Measurements from ENCODE around the gene EXOSC5.

Gene EXOSC5

DNA sequence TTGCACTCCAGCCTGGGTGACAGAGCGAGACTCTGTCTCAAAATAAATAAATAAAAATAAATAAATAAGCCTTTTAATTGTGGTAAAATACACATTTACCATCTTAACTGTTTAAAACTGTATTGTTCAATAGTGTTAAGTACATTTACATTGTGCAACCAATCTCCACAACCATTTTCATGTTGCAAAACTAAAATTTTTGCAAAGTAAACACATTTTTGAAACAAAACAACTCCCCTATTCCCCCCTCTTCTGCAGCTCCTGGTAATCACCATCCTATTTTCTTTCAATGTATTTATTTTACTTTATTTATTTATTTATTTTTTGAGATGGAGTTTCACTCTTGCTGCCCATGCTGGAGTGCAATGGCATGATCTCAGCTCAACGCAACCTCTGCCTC, 27.4 kb downstream of the EXOSC5 start:
- no peak for DNase-seq (ENCODE audit: low read depth in 2 of 2)
- TF ChIP-seq CTCF (IDR thresholded peaks at IDR 0.05; ENCODE audit: low read depth, low read length): no peak
- H3K4me3 ChIP-seq (replicated peaks in 1 of 2; ENCODE audit: low read depth in 2 of 2, low read length in 2 of 2): no peak overlapping the region

GRCh38 chr19:41367848-41368301, 29.3 kb downstream of the EXOSC5 start:
- DNase-seq (ENCODE audit: low read depth in 2 of 2): peak; percentile 90 to 92
- no peak overlapping the region for H3K4me3 ChIP-seq (replicated peaks in 1 of 2; ENCODE audit: low read depth in 2 of 2, low read length in 2 of 2)
- no peak for TF ChIP-seq CTCF (IDR thresholded peaks at IDR 0.05; ENCODE audit: low read depth, low read length)

- H3K4me3 ChIP-seq (replicated peaks in 1 of 2; ENCODE audit: low read depth in 2 of 2, low read length in 2 of 2): no peak overlapping the region
- TF ChIP-seq CTCF (IDR thresholded peaks at IDR 0.05; ENCODE audit: low read depth, low read length): peak; percentile 14
- no peak for DNase-seq (ENCODE audit: low read depth in 2 of 2)
These were observed 31.1 kb downstream of the EXOSC5 start for GRCh38 chr19:41366089-41366488.

DNA sequence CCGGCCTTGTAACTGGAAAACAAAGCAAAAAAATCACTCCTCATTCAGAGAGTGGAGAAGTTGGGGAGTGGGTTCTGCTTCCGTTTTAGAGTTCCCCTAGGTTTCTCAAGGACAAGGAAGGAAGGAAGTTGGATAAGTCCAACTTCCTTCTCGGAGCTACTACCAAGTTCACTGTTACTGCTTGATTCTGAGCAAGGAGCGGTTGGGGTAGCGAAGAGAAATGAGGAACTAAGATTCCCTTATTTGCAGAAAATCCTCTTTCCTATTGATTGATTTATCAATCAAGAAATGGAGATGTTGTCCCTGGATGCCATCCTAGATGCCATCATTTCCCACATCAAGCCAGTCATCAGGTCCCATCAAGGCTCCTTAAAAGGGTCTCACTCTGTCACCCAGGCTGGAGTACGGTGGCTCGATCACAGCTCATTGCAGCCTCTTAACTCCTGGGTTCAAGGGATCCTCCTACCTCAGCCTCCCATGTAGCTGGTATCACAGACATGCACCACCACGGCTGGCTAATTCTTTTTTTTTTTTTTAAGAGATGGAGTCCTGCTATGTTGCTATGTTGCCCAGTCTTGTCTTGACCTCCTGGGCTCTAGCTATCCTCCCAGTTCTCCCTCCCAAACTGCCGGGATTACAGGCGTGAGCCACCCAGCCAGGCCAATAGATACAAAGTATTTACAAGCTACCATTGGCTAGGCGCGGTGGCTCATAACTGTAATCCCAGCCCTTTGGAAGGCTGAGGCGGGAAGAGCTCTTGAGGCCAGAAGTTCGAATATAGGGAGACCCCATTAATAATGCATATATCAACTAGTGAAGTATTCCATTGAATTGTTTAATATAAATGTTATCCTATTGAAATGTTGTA, 32.4 kb downstream of the EXOSC5 start:
- no peak for TF ChIP-seq CTCF (IDR thresholded peaks at IDR 0.05; ENCODE audit: low read depth, low read length)
- H3K4me3 ChIP-seq (replicated peaks in 1 of 2; ENCODE audit: low read depth in 2 of 2, low read length in 2 of 2): peak overlapping the region; percentile 75 to 91
- DNase-seq (ENCODE audit: low read depth in 2 of 2): no peak

GRCh38 chr19:41363753-41364523, 33.2 kb downstream of the EXOSC5 start, which contains the start of gene B9D2:
Gene B9D2 (minus strand): TSS chr19:41364149. CDS start chr19:41363519, 630 bp downstream.
- H3K4me3 ChIP-seq (replicated peaks in 1 of 2; ENCODE audit: low read depth in 2 of 2, low read length in 2 of 2): peak within 1 kb of the TSS; percentile 75 to 91
- no peak for TF ChIP-seq CTCF (IDR thresholded peaks at IDR 0.05; ENCODE audit: low read depth, low read length)
- DNase-seq (ENCODE audit: low read depth in 2 of 2): peak; percentile 99

DNA sequence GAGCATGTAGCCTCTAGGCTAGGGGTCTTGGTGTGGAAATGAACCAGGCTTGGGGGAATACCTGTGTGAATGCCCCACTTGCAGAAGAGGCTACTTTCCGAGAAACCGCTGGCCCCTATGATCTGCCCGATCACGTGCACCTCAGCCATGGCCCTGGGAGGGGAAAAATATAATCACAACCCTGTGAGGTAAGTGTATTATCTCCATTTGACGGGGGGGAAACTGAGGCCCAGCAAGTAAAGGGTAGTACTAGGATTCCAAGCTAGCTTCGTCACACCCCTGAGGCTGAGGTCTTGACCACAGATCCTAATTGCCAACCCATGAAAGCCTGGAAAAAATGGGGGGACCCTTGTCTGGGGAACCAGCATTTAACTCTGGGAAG, 33.8 kb downstream of the EXOSC5 start:
- TF ChIP-seq CTCF (IDR thresholded peaks at IDR 0.05; ENCODE audit: low read depth, low read length): no peak
- H3K4me3 ChIP-seq (replicated peaks in 1 of 2; ENCODE audit: low read depth in 2 of 2, low read length in 2 of 2): peak overlapping the region; percentile 75 to 91
- no peak for DNase-seq (ENCODE audit: low read depth in 2 of 2)
